Transverse colon (tissue), 4 donors: ENCODE results near the gene CCDC167. TPM values are rescaled to one million over a fixed set of nuclear protein-coding genes. Genes with fewer than 3 reads are reported as not detected.

Experiments
- DNase-seq: peaks from one replicate; pipeline ENCODE4 v3.0.0-alpha.2; 2019
- H3K27ac ChIP-seq, 4 donors: fragments of 200-600 bp; sonication (generic); 2 replicates each; pipeline ENCODE4 v1.5.1; 2016 to 2018; ENCODE audit warnings: inconsistent platforms in 4 of 4
- H3K27me3 ChIP-seq: fragments of 200-600 bp; sonication (generic); 2 replicates; pipeline ENCODE4 v1.5.1; 2017; ENCODE audit warnings: inconsistent platforms
- H3K36me3 ChIP-seq, 4 donors: fragments of 200-600 bp; sonication (generic); 2 replicates each; pipeline ENCODE4 v1.5.1; 2017 to 2019; ENCODE audit warnings: inconsistent platforms in 4 of 4
- H3K4me1 ChIP-seq, 4 donors: fragments of 200-600 bp; sonication (generic); 2 replicates each; pipeline ENCODE4 v1.5.1; 2017 to 2020; ENCODE audit warnings: inconsistent platforms in 4 of 4
- H3K4me3 ChIP-seq, 4 donors: fragments of 200-600 bp; sonication (generic); 1 replicate in 1 of 4; 2 replicates in 3 of 4; pipeline versions ENCODE4 v1.5.1 to v1.6.1; 2017 to 2019; ENCODE audit warnings: inconsistent platforms in 4 of 4
- H3K9me3 ChIP-seq, 2 donors: fragments of 200-600 bp; sonication (generic); 2 replicates each; pipeline ENCODE4 v1.5.1; 2017 to 2019; ENCODE audit warnings: inconsistent platforms in 2 of 2
- CTCF ChIP-seq, 5 experiments: fragments of 200-600 bp in 3 of 5; fragments of 450-650 bp in 2 of 5; sonication (generic) in 3 of 5; IDR thresholded peaks; 1 replicate in 2 of 5; 2 replicates in 3 of 5; pipeline ENCODE4 v1.5.1; 2016 to 2017; ENCODE audit warnings: antibody characterized with exemption in 5 of 5, inconsistent platforms in 3 of 5, mild to moderate bottlenecking in 2 of 5, moderate library complexity in 1 of 5
- EP300 ChIP-seq: sonication (generic); formaldehyde crosslinking; IDR thresholded peaks from one replicate; pipeline ENCODE4 v1.6.1; 2017; ENCODE audit warnings: antibody characterized with exemption, low read depth
- POLR2A ChIP-seq: fragments of 450-650 bp; IDR thresholded peaks from one replicate; pipeline ENCODE4 v1.6.1; 2016; ENCODE audit warnings: antibody characterized with exemption, mild to moderate bottlenecking, moderate library complexity
- POLR2AphosphoS5 ChIP-seq, 3 donors: sonication (generic); formaldehyde crosslinking; IDR thresholded peaks; one replicate each; pipeline ENCODE4 v1.6.1; 2016; ENCODE audit warnings: antibody characterized with exemption in 3 of 3
- WGBS, 2 donors: methylation state at CpG; one replicate each; pipeline ENCODE4 v1.1.5; 2018; ENCODE audit warnings: low coverage in 1 of 2; 5-methylcytosine and 5-hydroxymethylcytosine counted together
- in situ Hi-C, 4 donors: fragments of 200-750 bp; cut with MboI; loops; one replicate each; pipeline versions ENCODE4 v1.15.0 to v1.15.1; 2017; ENCODE audit warnings: low sequenced_read_pairs in 3 of 4, low pct_ligation_motif_present in 1 of 4, low pct_unique_long_range_greater_than_20kb in 1 of 4
- intact Hi-C: fragments of 100-400 bp; cut with DNase I; formaldehyde crosslinking; loops from one replicate; pipeline ENCODE4 v1.15.1; 2023; ENCODE audit warnings: low total_unique reads
- total RNA-seq, 4 donors: library from RNA; depleted of rRNA; stranded (reverse); fragments of >200 nt; gene quantifications; one replicate each; pipeline ENCODE4 v1.1.0, GENCODE V29; 2016

Gene CCDC167
- total RNA-seq, 4 donors from 2014 or later = 16.9 to 21.8 TPM; not detected in 2

- 82% methylated on average over 10 of the region's 11 CpGs; no CpG with 5 or more reads in 1 of the 2 donors for WGBS, 2 donors
- Histone ChIP-seq H3K36me3 (peaks cover 0 to 12% (median 2%) of the 10 kb centered on the region in 4 donors), H3K9me3 (no peaks in the 10 kb centered on the region), H3K4me1 (no peaks in the 10 kb centered on the region), H3K27me3 (no peaks in the 10 kb centered on the region), H3K4me3 (no peak overlapping the region), H3K27ac (no peak overlapping the region)
- TF ChIP-seq CTCF (IDR thresholded peaks at IDR 0.05) = no peak
- TF ChIP-seq POLR2A = no peak
- no peak for TF ChIP-seq POLR2AphosphoS5 (IDR thresholded peaks at IDR 0.05)
- TF ChIP-seq EP300 = no peak
- no peak for DNase-seq
- intact Hi-C loops = loop anchor here (10.0 kb wide), 1 partner anchor 81 kb away; no protein-coding TSS in a partner anchor
- in situ Hi-C loops = no loop called here
These were observed 16.3 kb downstream of the CCDC167 start for GRCh38 chr6:37483252-37483901.

DNA sequence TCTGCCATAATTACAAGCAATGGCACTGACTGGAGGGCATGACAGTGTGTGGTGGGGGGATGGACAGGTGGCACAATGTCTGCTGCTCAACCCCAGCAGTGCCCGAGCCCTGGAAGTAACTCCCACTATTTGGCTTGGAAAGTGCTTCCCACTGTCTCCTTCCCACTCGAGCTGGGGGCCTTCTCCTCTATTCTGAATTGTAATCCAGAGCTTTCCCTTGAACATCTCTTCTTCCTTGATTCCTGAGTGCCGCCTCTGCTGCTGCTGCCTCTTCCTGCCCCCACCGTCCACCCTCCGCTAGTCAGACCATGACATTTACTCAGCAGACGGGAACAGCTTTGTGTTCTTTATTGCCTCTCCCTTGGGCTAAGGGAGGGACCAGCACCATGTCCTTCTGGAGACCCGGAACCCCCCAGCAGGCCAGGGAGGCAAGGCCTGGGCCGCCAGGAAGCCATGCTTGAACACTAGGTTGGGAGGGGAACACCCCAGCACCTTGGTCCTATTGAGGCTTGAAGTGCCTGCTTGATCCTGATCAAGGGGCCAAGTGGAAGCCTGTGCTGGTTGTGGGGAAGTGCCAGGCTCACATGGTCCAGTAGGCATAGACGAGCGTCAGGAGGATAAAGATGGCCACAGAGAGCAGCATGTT, 17.0 kb downstream of the CCDC167 start:
- intact Hi-C loops = loop anchor here (10.0 kb wide), 1 partner anchor 82 kb away; no protein-coding TSS in a partner anchor
- DNase-seq = no peak
- no peaks in the 10 kb centered on the region for H3K4me1 ChIP-seq
- H3K4me3 ChIP-seq = no peak overlapping the region
- no peaks in the 10 kb centered on the region for H3K9me3 ChIP-seq
- peaks cover 0 to 12% (median 2%) of the 10 kb centered on the region in 4 donors for H3K36me3 ChIP-seq
- in situ Hi-C loops = no loop called here
- WGBS, 2 donors = 69 to 89% methylated on average over 3 to 10 of the region's 10 CpGs
- no peak overlapping the region for H3K27ac ChIP-seq
- H3K27me3 ChIP-seq = no peaks in the 10 kb centered on the region
- TF ChIP-seq EP300 = no peak
- no peak for TF ChIP-seq CTCF (IDR thresholded peaks at IDR 0.05)
- TF ChIP-seq POLR2AphosphoS5 (IDR thresholded peaks at IDR 0.05) = no peak
- TF ChIP-seq POLR2A = no peak

- Histone ChIP-seq H3K4me1 (no peaks in the 10 kb centered on the region), H3K9me3 (no peaks in the 10 kb centered on the region), H3K36me3 (peaks cover 0 to 12% (median 2%) of the 10 kb centered on the region in 4 donors), H3K4me3 (no peak overlapping the region), H3K27me3 (no peaks in the 10 kb centered on the region), H3K27ac (no peak overlapping the region)
- 82 to 88% methylated on average over 5 to 15 of the region's 15 CpGs for WGBS, 2 donors
- in situ Hi-C loops = no loop called here
- no peak for DNase-seq
- TF ChIP-seq POLR2AphosphoS5 (IDR thresholded peaks at IDR 0.05) (no peak), EP300 (no peak), POLR2A (no peak), CTCF (IDR thresholded peaks at IDR 0.05) (no peak)
- intact Hi-C loops = loop anchor here (10.0 kb wide), 1 partner anchor 83 kb away; no protein-coding TSS in a partner anchor
These were observed 17.7 kb downstream of the CCDC167 start for GRCh38 chr6:37481711-37482605.
